GM21786 (cell line): Measurements from ENCODE around the gene SCPEP1.
"Not testable (repeated sequence)": the region's sequence is repeated elsewhere in the genome, so short reads cannot be mapped to it uniquely, and the experiment has no call there.

Source experiments
- ATAC-seq: cut with Tn5 transposase; IDR thresholded peaks from one replicate; pipeline ENCODE4 v1.9.1; 2021; ENCODE audit not compliant: unreplicated experiment

Gene SCPEP1

GRCh38 chr17:56977673-56978395 lies at the start of gene SCPEP1:
Gene SCPEP1 (plus strand): TSS chr17:56978131. CDS start chr17:56978160, 29 bp downstream.
- ATAC-seq: peak; percentile 60

GRCh38 chr17:56928586-56928985 lies 49.3 kb upstream of the SCPEP1 start:
- no peak for ATAC-seq

- ATAC-seq: no peak
Measured at GRCh38 chr17:56929362-56929969, 48.5 kb upstream of the SCPEP1 start.

GRCh38 chr17:56930739-56931337 lies 47.1 kb upstream of the SCPEP1 start:
- ATAC-seq: no peak

- ATAC-seq: no peak
Measured at GRCh38 chr17:56933151-56933745, 44.7 kb upstream of the SCPEP1 start.

GRCh38 chr17:56933868-56934267 lies 44.1 kb upstream of the SCPEP1 start:
- ATAC-seq: no peak

GRCh38 chr17:56934280-56934679 lies 43.7 kb upstream of the SCPEP1 start:
- no peak for ATAC-seq

- no peak for ATAC-seq
Measured at GRCh38 chr17:56935461-56935860, 42.5 kb upstream of the SCPEP1 start.

GRCh38 chr17:56936697-56937322 lies 41.1 kb upstream of the SCPEP1 start:
- no peak for ATAC-seq

GRCh38 chr17:56937687-56938086 lies 40.2 kb upstream of the SCPEP1 start:
- ATAC-seq: no peak

- ATAC-seq: not testable (repeated sequence)
Measured at GRCh38 chr17:56938206-56938605, 39.7 kb upstream of the SCPEP1 start.

GRCh38 chr17:56939869-56940484 lies 38.0 kb upstream of the SCPEP1 start:
- ATAC-seq: peak; percentile 50

- ATAC-seq: no peak
Measured at GRCh38 chr17:56943505-56944125, 34.3 kb upstream of the SCPEP1 start.

- ATAC-seq: no peak
Measured at GRCh38 chr17:56945938-56946505, 31.9 kb upstream of the SCPEP1 start.

GRCh38 chr17:56947741-56948140 lies 30.2 kb upstream of the SCPEP1 start:
- no peak for ATAC-seq

GRCh38 chr17:56948491-56948890 lies 29.4 kb upstream of the SCPEP1 start:
- ATAC-seq: no peak

- no peak for ATAC-seq
Measured at GRCh38 chr17:56949595-56949994, 28.3 kb upstream of the SCPEP1 start.

- ATAC-seq: no peak
Measured at GRCh38 chr17:56956992-56957391, 20.9 kb upstream of the SCPEP1 start.

- peak; percentile 95 for ATAC-seq
Measured at GRCh38 chr17:56960596-56961538, 17.1 kb upstream of the SCPEP1 start, which contains the start of gene COIL. Gene COIL (minus strand): TSS chr17:56961050. CDS start chr17:56961019, 31 bp downstream.
